Stimulated activated naive CD8-positive, alpha-beta T cell treated with anti-CD3 and anti-CD28 coated beads, Interleukin-15, amount 100 ng/mL, for 72 hours (primary cell): ENCODE measurements around the gene SCGB1C1.
A peak's percentile ranks its signal among the peaks of the same experiment; 100 is the strongest.
"Not testable (repeated sequence)": the region's sequence is repeated elsewhere in the genome, so short reads cannot be mapped to it uniquely, and the experiment has no call there.

ENCODE experiments used
- ATAC-seq: fragments of 150-1000 bp; cut with Tn5 transposase; 2 replicates; pipeline ENCODE4 v1.10.0; 2021; ENCODE audit warnings: mild to moderate bottlenecking, moderate library complexity
- DNase-seq, 2 donors: peaks; one replicate each; pipeline ENCODE4 v3.0.0; 2021 to 2022
- H3K27ac Mint-ChIP-seq, 2 donors: one replicate each; pipeline ENCODE4 v1.8.0; 2022; ENCODE audit warnings: mild to moderate bottlenecking in 2 of 2, mixed read lengths in 2 of 2, moderate library complexity in 2 of 2
- H3K27me3 Mint-ChIP-seq: one replicate; pipeline ENCODE4 v1.8.0; 2022; ENCODE audit warnings: mixed read lengths
- H3K4me1 Mint-ChIP-seq: one replicate; pipeline ENCODE4 v1.8.0; 2022; ENCODE audit warnings: mild to moderate bottlenecking, mixed read lengths
- H3K4me3 Mint-ChIP-seq, 2 donors: one replicate each; pipeline ENCODE4 v1.8.0; 2022; ENCODE audit warnings: mild to moderate bottlenecking in 2 of 2, mixed read lengths in 2 of 2, moderate library complexity in 1 of 2
- H3K9me3 Mint-ChIP-seq, 2 donors: one replicate each; pipeline ENCODE4 v1.8.0; 2022; ENCODE audit warnings: mixed read lengths in 2 of 2

Gene SCGB1C1

GRCh38 chr11:223884-224283 is 31.0 kb downstream of the SCGB1C1 start:
- no peak for ATAC-seq
- H3K4me1 Mint-ChIP-seq = peaks cover 25% of the 10 kb centered on the region

GRCh38 chr11:224424-224823 is 31.5 kb downstream of the SCGB1C1 start:
- Mint-ChIP-seq H3K27ac (no peak overlapping the region), H3K4me1 (peaks cover 26% of the 10 kb centered on the region), H3K9me3 (no peaks in the 10 kb centered on the region), H3K4me3 (no peak overlapping the region), H3K27me3 (no peaks in the 10 kb centered on the region)
- DNase-seq (no peak), ATAC-seq (no peak)

More at GRCh38 chr11:223884-224283, 31.0 kb downstream of the SCGB1C1 start:
- Mint-ChIP-seq H3K9me3 (no peaks in the 10 kb centered on the region), H3K27me3 (no peaks in the 10 kb centered on the region), H3K27ac (no peak overlapping the region), H3K4me3 (no peak overlapping the region)
- DNase-seq = no peak

GRCh38 chr11:225734-226453 is 33.0 kb downstream of the SCGB1C1 start:
- no peaks in the 10 kb centered on the region for H3K9me3 Mint-ChIP-seq
- H3K4me3 Mint-ChIP-seq = peak overlapping the region in 1 of 2 donors; percentile 36
- no peak for DNase-seq
- H3K4me1 Mint-ChIP-seq = peaks cover 26% of the 10 kb centered on the region
- peak overlapping the region in 1 of 2 donors; percentile 79 for H3K27ac Mint-ChIP-seq
- ATAC-seq = peak; percentile 84
- no peaks in the 10 kb centered on the region for H3K27me3 Mint-ChIP-seq

GRCh38 chr11:227824-228379 is 35.0 kb downstream of the SCGB1C1 start:
- Mint-ChIP-seq H3K4me3 (no peak overlapping the region), H3K9me3 (no peaks in the 10 kb centered on the region), H3K27me3 (no peaks in the 10 kb centered on the region), H3K27ac (peak overlapping the region in 1 of 2 donors; percentile 59), H3K4me1 (peaks cover 32% of the 10 kb centered on the region)
- no peak for ATAC-seq
- no peak for DNase-seq

GRCh38 chr11:230431-230830 is 37.6 kb downstream of the SCGB1C1 start:
- no peak for DNase-seq
- H3K27ac Mint-ChIP-seq = no peak overlapping the region
- no peak overlapping the region for H3K4me3 Mint-ChIP-seq
- H3K27me3 Mint-ChIP-seq = no peaks in the 10 kb centered on the region
- no peak for ATAC-seq
- H3K4me1 Mint-ChIP-seq = peaks cover 50% of the 10 kb centered on the region
- no peaks in the 10 kb centered on the region for H3K9me3 Mint-ChIP-seq

GRCh38 chr11:232783-233565 is 40.1 kb downstream of the SCGB1C1 start:
- Mint-ChIP-seq H3K27ac (no peak overlapping the region), H3K4me3 (no peak overlapping the region), H3K4me1 (peaks cover 40% of the 10 kb centered on the region), H3K9me3 (no peaks in the 10 kb centered on the region), H3K27me3 (no peaks in the 10 kb centered on the region)
- DNase-seq = no peak
- no peak for ATAC-seq

GRCh38 chr11:235180-235579 is 42.3 kb downstream of the SCGB1C1 start:
- no peak for DNase-seq
- ATAC-seq = no peak
- H3K4me1 Mint-ChIP-seq = peaks cover 50% of the 10 kb centered on the region
- H3K27ac Mint-ChIP-seq = peak overlapping the region; percentile 86 to 89
- H3K9me3 Mint-ChIP-seq = no peaks in the 10 kb centered on the region
- no peaks in the 10 kb centered on the region for H3K27me3 Mint-ChIP-seq
- peak overlapping the region; percentile 97 to 98 for H3K4me3 Mint-ChIP-seq

- Mint-ChIP-seq H3K27me3 (no peaks in the 10 kb centered on the region), H3K27ac (peak overlapping the region; percentile 86 to 89), H3K4me3 (peak overlapping the region; percentile 97 to 98), H3K9me3 (no peaks in the 10 kb centered on the region), H3K4me1 (peaks cover 52% of the 10 kb centered on the region)
- ATAC-seq = peak; percentile 66
- DNase-seq = no peak
Measured at GRCh38 chr11:235609-235996, 42.7 kb downstream of the SCGB1C1 start.

- DNase-seq (peak; percentile 81 to 88), ATAC-seq (peak; percentile 91)
- H3K4me3 Mint-ChIP-seq = peak within 1 kb of the TSS; percentile 97 to 98
- H3K4me1 Mint-ChIP-seq = peaks cover 54% of the 10 kb centered on the region
- no peaks in the 10 kb centered on the region for H3K9me3 Mint-ChIP-seq
- no peaks in the 10 kb centered on the region for H3K27me3 Mint-ChIP-seq
- peak within 1 kb of the TSS; percentile 99 for H3K27ac Mint-ChIP-seq
Measured at GRCh38 chr11:235997-236773, 43.3 kb downstream of the SCGB1C1 start, which contains the start of gene SIRT3. SIRT3 (minus strand) TSS chr11:236342; CDS start chr11:236328, 14 bp downstream.

- ATAC-seq (peak; percentile 90), DNase-seq (peak; percentile 90 to 91)
- Mint-ChIP-seq H3K4me1 (peaks cover 63% of the 10 kb centered on the region), H3K27ac (peak within 1 kb of the TSS; percentile 99), H3K27me3 (no peaks in the 10 kb centered on the region), H3K9me3 (no peaks in the 10 kb centered on the region), H3K4me3 (peak within 1 kb of the TSS; percentile 97 to 98)
Measured at GRCh38 chr11:236774-237767, 44.2 kb downstream of the SCGB1C1 start, which contains the start of gene PSMD13. PSMD13 (plus strand) TSS chr11:236976; CDS start chr11:237050, 74 bp downstream.

GRCh38 chr11:238346-238745 is 45.5 kb downstream of the SCGB1C1 start:
- DNase-seq, H3K27me3 Mint-ChIP-seq, H3K27ac Mint-ChIP-seq, H3K9me3 Mint-ChIP-seq, ATAC-seq: not testable (repeated sequence)
- Mint-ChIP-seq H3K4me3 (peak overlapping the region; percentile 97 to 98), H3K4me1 (peaks cover 63% of the 10 kb centered on the region)

- Mint-ChIP-seq H3K9me3 (no peaks in the 10 kb centered on the region), H3K27ac (peak overlapping the region in 1 of 2 donors; percentile 47), H3K4me3 (no peak overlapping the region), H3K27me3 (no peaks in the 10 kb centered on the region), H3K4me1 (peaks cover 54% of the 10 kb centered on the region)
- ATAC-seq = no peak
- no peak for DNase-seq
Measured at GRCh38 chr11:240315-240714, 47.4 kb downstream of the SCGB1C1 start.

GRCh38 chr11:241634-242033 is 48.8 kb downstream of the SCGB1C1 start:
- no peak overlapping the region for H3K27ac Mint-ChIP-seq
- no peak overlapping the region for H3K4me3 Mint-ChIP-seq
- no peaks in the 10 kb centered on the region for H3K27me3 Mint-ChIP-seq
- peaks cover 54% of the 10 kb centered on the region for H3K4me1 Mint-ChIP-seq
- H3K9me3 Mint-ChIP-seq = no peaks in the 10 kb centered on the region
- no peak for DNase-seq
- ATAC-seq = no peak
